HepG2 (cell line): Measurements from ENCODE around the gene ZNRF3. TPM values are rescaled to one million over a fixed set of nuclear protein-coding genes. Genes with fewer than 3 reads are reported as not detected.

Source experiments
- BHLHE40 ChIP-seq: IDR thresholded peaks from 2 replicates; pipeline ENCODE4 v1.6.1; 2011; ENCODE audit warnings: low read length, improper control_type of control experiment
- DPF2 ChIP-seq: sonication (generic); formaldehyde crosslinking; IDR thresholded peaks from 2 replicates; pipeline ENCODE4 v1.4.0; 2020; ENCODE audit warnings: mild to moderate bottlenecking, low read depth, missing genetic modification reagents, borderline replicate concordance
- EED ChIP-seq: sonication (generic); formaldehyde crosslinking; IDR thresholded peaks from 2 replicates; pipeline ENCODE4 v1.5.0; 2020; ENCODE audit warnings: mild to moderate bottlenecking, missing genetic modification reagents
- FOXJ3 ChIP-seq: sonication (generic); formaldehyde crosslinking; IDR thresholded peaks from 2 replicates; pipeline ENCODE4 v1.4.0; 2020; ENCODE audit warnings: missing genetic modification reagents, mild to moderate bottlenecking, borderline replicate concordance
- HMGXB3 ChIP-seq: sonication (generic); formaldehyde crosslinking; IDR thresholded peaks from 2 replicates; pipeline ENCODE4 v1.4.0; 2020; ENCODE audit warnings: missing genetic modification reagents, borderline replicate concordance
- MBNL3 ChIP-seq: fragments of 250-450 bp; sonication (Bioruptor Pico); conservative IDR thresholded peaks from 2 replicates; pipeline ENCODE4 v1.8.0; 2022; ENCODE audit warnings: mild to moderate bottlenecking, inconsistent platforms
- MXI1 ChIP-seq: IDR thresholded peaks from 3 replicates; pipeline ENCODE4 v1.6.1; 2012; ENCODE audit warnings: low read depth, low read length, inconsistent platforms, borderline replicate concordance
- PAXIP1 ChIP-seq: sonication (generic); formaldehyde crosslinking; conservative IDR thresholded peaks from 2 replicates; pipeline ENCODE4 v1.4.0; 2020; ENCODE audit warnings: mild to moderate bottlenecking, missing genetic modification reagents, moderate library complexity
- RELA ChIP-seq: sonication (generic); formaldehyde crosslinking; IDR thresholded peaks from 2 replicates; pipeline ENCODE4 v1.4.0; 2020; ENCODE audit warnings: missing genetic modification reagents
- SMC3 ChIP-seq: IDR thresholded peaks from 2 replicates; pipeline ENCODE4 v1.6.1; 2011; ENCODE audit warnings: low read length, improper control_type of control experiment
- TBL1XR1 ChIP-seq: fragments of 150-350 bp; IDR thresholded peaks from 2 replicates; pipeline ENCODE4 v1.6.1; 2014; ENCODE audit warnings: borderline replicate concordance, low read length; ENCODE audit not compliant: partially characterized antibody
- YEATS4 ChIP-seq: sonication (generic); formaldehyde crosslinking; IDR thresholded peaks from 2 replicates; pipeline ENCODE4 v1.4.0; 2020; ENCODE audit warnings: missing genetic modification reagents, borderline replicate concordance
- ZBTB14 ChIP-seq: sonication (generic); formaldehyde crosslinking; IDR thresholded peaks from 2 replicates; pipeline ENCODE4 v1.4.0; 2020; ENCODE audit warnings: missing genetic modification reagents
- ZBTB46 ChIP-seq: sonication (generic); formaldehyde crosslinking; IDR thresholded peaks from 2 replicates; pipeline ENCODE4 v1.4.0; 2020; ENCODE audit warnings: mild to moderate bottlenecking, missing genetic modification reagents, borderline replicate concordance
- ZNF335 ChIP-seq: sonication (generic); formaldehyde crosslinking; IDR thresholded peaks from 2 replicates; pipeline ENCODE4 v1.4.0; 2020; ENCODE audit warnings: missing genetic modification reagents
- ZNF740 ChIP-seq: sonication (generic); formaldehyde crosslinking; IDR thresholded peaks from 2 replicates; pipeline ENCODE4 v1.4.0; 2020; ENCODE audit warnings: missing genetic modification reagents
- ZNF768 ChIP-seq: sonication (generic); formaldehyde crosslinking; IDR thresholded peaks from 2 replicates; pipeline ENCODE4 v1.4.0; 2020; ENCODE audit warnings: missing genetic modification reagents
- ZNF891 ChIP-seq: sonication (generic); formaldehyde crosslinking; IDR thresholded peaks from 2 replicates; pipeline ENCODE4 v1.5.0; 2020; ENCODE audit warnings: mild to moderate bottlenecking, missing genetic modification reagents
- polyA plus RNA-seq, 8 experiments: library from polyadenylated mRNA; depleted of rRNA in 3 of 8; stranded (reverse) in 7 of 8; unstranded in 1 of 8; fragments of >200 nt; fragmentation: Illumina TruSeq in 4 of 8; extraction: Trizol in 4 of 8; gene quantifications; 2 replicates each; pipeline versions ENCODE4 v1.2.1 to v1.2.3, GENCODE V29; 2011 to 2016; ENCODE audit warnings: low read depth in 4 of 8, missing spikeins in 1 of 8, mixed read lengths in 1 of 8; ENCODE audit not compliant: insufficient read depth in 1 of 8
- total RNA-seq, 5 experiments: library from RNA; depleted of rRNA; stranded (reverse); fragments of >200 nt; fragmentation: Illumina TruSeq; extraction: Trizol; gene quantifications; 2 replicates each; pipeline ENCODE4 v1.2.3, GENCODE V29; 2016; ENCODE audit warnings: low read depth in 1 of 5

Gene ZNRF3
- total and polyA plus RNA-seq, 2 of the 13 experiments (the other 11 are each of a cell fraction or from before 2014, with no cell fraction given): 20.3 to 36.7 TPM

GRCh38 chr22:29030618-29031226 is 147.3 kb downstream of the ZNRF3 start (continued):
- TF ChIP-seq HMGXB3 (CRISPR knock-in tag) (no peak), YEATS4 (CRISPR knock-in tag) (peak; percentile 88), MBNL3 (CRISPR knock-in tag) (no peak), EED (no peak), BHLHE40 (no peak), FOXJ3 (no peak), ZBTB46 (CRISPR knock-in tag) (no peak), RELA (CRISPR knock-in tag) (no peak), PAXIP1 (CRISPR knock-in tag) (peak; percentile 82), DPF2 (peak; percentile 57; the same call in 1 of the 2 replicates), ZNF768 (CRISPR knock-in tag) (peak; percentile 77), MXI1 (0 out of 3 replicates have a peak, but pooled peaks have one; percentile 17), ZNF740 (CRISPR knock-in tag) (peak; percentile 84), ZBTB14 (CRISPR knock-in tag) (no peak), ZNF891 (CRISPR knock-in tag) (no peak), SMC3 (no peak), ZNF335 (CRISPR knock-in tag) (no peak), TBL1XR1 (peak; percentile 85)
